Measurements from ENCODE around the gene TRRAP. TPM values are rescaled to one million over a fixed set of nuclear protein-coding genes. Genes with fewer than 3 reads are reported as not detected.

The TRRAP gene
- total RNA-seq, 1 donor from 2014 or later, result 35.6 TPM

DNA sequence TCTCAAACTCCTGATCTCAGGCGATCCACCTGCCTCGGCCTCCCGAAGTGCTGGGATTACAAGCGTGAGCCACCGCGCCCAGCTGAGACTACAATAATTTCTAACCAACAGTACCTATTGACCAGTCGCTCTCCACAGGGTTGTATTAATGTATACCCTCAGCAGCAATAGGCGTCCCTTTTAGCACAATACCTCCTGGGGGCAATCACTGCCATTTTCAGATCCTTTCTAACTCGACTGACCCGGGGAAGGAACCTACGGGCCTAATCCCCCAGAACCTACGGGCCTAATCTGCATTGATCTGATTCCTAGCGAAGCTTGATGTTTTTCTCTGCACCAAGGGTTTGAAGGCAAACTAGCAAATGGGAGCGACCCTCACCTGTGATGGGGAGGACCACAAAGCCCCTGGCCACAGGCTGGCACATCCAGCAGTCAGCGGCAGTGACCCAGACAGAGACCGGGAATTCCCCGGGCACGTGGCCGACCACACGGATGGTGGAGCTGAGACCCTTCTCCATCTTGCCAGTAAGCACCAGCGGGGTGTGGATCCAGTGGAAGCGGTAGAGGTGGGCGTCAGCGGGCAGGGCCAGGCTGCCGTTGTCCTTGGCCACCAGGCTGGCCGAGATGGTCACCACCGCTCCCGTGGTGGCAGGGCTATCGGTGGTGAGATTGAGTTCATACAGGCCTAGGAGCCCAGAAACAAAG lies 15.5 kb upstream of the TRRAP start:
- H3K4me3 ChIP-seq, result no peak overlapping the region
- H3K27me3 ChIP-seq, result no peaks in the 10 kb centered on the region
- no peak for DNase-seq
- H3K9me3 ChIP-seq, result no peaks in the 10 kb centered on the region
- H3K36me3 ChIP-seq, result no peaks in the 10 kb centered on the region
- intact Hi-C loops (cut with DNase I), result no loop called here
- ATAC-seq, result no peak
- TF ChIP-seq, protein P1, sequence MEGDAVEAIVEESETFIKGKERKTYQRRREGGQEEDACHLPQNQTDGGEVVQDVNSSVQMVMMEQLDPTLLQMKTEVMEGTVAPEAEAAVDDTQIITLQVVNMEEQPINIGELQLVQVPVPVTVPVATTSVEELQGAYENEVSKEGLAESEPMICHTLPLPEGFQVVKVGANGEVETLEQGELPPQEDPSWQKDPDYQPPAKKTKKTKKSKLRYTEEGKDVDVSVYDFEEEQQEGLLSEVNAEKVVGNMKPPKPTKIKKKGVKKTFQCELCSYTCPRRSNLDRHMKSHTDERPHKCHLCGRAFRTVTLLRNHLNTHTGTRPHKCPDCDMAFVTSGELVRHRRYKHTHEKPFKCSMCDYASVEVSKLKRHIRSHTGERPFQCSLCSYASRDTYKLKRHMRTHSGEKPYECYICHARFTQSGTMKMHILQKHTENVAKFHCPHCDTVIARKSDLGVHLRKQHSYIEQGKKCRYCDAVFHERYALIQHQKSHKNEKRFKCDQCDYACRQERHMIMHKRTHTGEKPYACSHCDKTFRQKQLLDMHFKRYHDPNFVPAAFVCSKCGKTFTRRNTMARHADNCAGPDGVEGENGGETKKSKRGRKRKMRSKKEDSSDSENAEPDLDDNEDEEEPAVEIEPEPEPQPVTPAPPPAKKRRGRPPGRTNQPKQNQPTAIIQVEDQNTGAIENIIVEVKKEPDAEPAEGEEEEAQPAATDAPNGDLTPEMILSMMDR (IDR thresholded peaks at IDR 0.05), result no peak
- no peak overlapping the region for H3K27ac ChIP-seq
- H3K4me1 ChIP-seq, result peaks cover 16% of the 10 kb centered on the region

DNA sequence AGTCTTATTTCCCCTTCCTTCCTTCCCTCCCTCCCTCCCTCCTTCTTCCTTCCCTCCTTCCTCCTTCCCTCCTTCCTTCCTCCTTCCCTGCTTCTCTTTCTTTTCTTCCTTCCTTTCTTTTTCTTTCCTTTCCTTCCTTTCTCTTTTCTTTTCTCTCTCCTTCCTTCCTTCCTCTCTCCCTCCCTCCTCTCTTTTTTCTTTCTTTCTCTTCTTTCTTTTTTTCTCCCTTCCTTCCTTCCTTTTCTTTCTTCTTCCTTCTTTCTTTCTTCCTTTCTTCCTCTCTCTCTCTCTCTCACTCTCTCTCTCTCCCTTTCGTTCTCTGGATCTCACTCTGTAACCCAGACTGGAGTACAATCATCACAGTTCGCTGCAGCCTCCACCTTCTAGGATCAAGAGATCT lies 14.7 kb upstream of the TRRAP start:
- Histone ChIP-seq H3K4me1 (peaks cover 16% of the 10 kb centered on the region), H3K4me3 (no peak overlapping the region), H3K27me3 (no peaks in the 10 kb centered on the region), H3K36me3 (no peaks in the 10 kb centered on the region), H3K27ac (no peak overlapping the region), H3K9me3 (no peaks in the 10 kb centered on the region)
- intact Hi-C loops (cut with DNase I), result no loop called here
- TF ChIP-seq, protein P1 (IDR thresholded peaks at IDR 0.05), result no peak
- DNase-seq (no peak), ATAC-seq (no peak)

DNA sequence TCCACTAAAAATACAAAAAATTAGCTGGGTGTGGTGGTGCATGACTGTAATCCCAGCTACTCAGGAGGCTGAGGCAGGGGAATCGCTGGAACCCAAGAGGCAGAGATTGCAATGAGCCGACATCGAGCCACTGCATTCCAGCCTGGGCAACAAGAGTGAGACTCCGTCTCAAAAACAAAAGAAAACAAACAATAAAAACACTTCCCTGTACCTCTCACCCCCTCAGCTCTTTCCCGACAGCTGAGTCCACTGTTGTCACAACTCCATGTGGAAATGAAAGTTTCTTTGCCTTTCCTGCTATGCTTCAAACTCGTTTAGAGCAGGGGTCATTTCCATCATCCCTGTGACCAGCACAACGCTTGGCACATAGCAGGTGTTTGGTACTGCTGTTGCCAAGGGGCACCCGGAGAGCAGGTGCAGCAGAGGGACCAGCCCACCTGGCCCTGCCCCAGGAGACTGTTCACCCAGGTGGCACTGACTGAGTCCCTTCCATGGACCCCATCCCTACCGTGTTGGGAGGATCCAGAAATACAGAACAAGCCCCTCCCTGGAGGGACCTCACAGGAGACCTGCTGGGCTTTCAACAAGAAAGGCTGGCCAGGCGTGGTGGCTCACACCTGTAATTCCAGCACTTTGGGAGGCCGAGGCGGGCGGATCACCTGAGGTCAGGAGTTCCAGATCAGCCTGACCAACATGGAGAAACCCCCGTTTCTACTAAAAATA lies 13.4 kb upstream of the TRRAP start:
- intact Hi-C loops (cut with DNase I), result no loop called here
- TF ChIP-seq, protein P1 (IDR thresholded peaks at IDR 0.05), result no peak
- Histone ChIP-seq H3K27me3 (peaks cover 6% of the 10 kb centered on the region), H3K36me3 (no peaks in the 10 kb centered on the region), H3K27ac (peak overlapping the region; percentile 51), H3K9me3 (no peaks in the 10 kb centered on the region), H3K4me1 (peaks cover 16% of the 10 kb centered on the region), H3K4me3 (no peak overlapping the region)
- DNase-seq, result no peak
- peak; percentile 50 for ATAC-seq

DNA sequence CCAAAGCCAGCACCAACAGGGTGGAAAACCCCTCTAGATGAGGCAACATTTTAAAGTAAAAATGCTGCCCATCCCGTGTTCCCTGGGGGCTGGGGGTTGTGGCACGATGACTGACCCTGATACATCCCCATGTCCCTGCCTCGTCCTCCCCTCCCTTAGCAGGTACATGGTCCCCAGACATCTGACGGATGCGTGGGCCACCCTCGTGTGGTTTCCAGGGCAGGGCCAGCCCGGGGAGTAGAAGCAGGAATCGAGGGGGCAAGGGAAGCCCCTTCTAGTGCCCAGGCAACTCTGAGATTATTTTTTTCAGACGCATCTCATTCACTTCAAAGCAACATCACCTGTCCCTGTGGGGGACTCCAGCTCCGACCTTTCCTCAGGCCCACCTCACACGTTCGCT lies 12.0 kb upstream of the TRRAP start:
- Histone ChIP-seq H3K9me3 (no peaks in the 10 kb centered on the region), H3K36me3 (no peaks in the 10 kb centered on the region), H3K4me3 (no peak overlapping the region), H3K4me1 (peaks cover 16% of the 10 kb centered on the region), H3K27me3 (peaks cover 14% of the 10 kb centered on the region), H3K27ac (no peak overlapping the region)
- intact Hi-C loops (cut with DNase I), result no loop called here
- DNase-seq (no peak), ATAC-seq (no peak)
- TF ChIP-seq, protein P1 (IDR thresholded peaks at IDR 0.05), result no peak

GRCh38 chr7:98866765-98867164 lies 11.6 kb upstream of the TRRAP start:
- no peak for DNase-seq
- TF ChIP-seq, protein P1 (IDR thresholded peaks at IDR 0.05), result no peak
- Histone ChIP-seq H3K27me3 (peaks cover 17% of the 10 kb centered on the region), H3K4me3 (no peak overlapping the region), H3K4me1 (peaks cover 16% of the 10 kb centered on the region), H3K36me3 (no peaks in the 10 kb centered on the region), H3K9me3 (no peaks in the 10 kb centered on the region), H3K27ac (peak overlapping the region; percentile 24)
- intact Hi-C loops (cut with DNase I), result no loop called here
- no peak for ATAC-seq
